ENCODE results near the gene CC2D1A. TPM values are rescaled to one million over a fixed set of nuclear protein-coding genes. Genes with fewer than 3 reads are reported as not detected.
A peak's percentile ranks its signal among the peaks of the same experiment; 100 is the strongest.

Gene CC2D1A
- total and polyA plus RNA-seq, 4 donors, result 7.4 to 12.0 (median 9.9) TPM

DNA sequence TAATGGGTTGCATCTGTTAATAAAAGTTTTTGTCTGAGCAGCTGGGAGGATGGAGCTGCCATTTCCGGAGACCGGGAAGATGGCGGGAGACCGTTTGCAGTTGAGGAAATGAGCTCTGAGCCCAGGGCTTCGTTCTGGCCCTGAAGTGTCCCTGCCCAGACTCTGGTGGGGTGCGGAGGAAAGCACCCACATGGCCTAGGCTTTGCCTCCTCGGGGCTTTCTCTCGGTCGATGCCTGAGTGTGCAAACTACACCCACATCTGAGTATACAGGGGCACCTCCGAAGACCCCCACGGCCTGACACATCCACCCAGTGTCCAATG is 44.6 kb upstream of the CC2D1A start:
- peak overlapping the region in 1 of 3 donors; percentile 42 for H3K4me3 ChIP-seq (ENCODE audit: low read depth in 1 of 3, low read length in 3 of 3)
- peak overlapping the region; percentile 28 to 74 for H3K9ac ChIP-seq (ENCODE audit: low read depth in 1 of 2, low read length in 2 of 2)
- no peak for TF ChIP-seq NR2F2 (IDR thresholded peaks at IDR 0.05)
- no peak for TF ChIP-seq HNF4A (conservative IDR thresholded peaks at IDR 0.05)
- no peak for TF ChIP-seq FOXA1 (IDR thresholded peaks at IDR 0.05)
- peak; percentile 36 for TF ChIP-seq YY1 (IDR thresholded peaks at IDR 0.05)
- TF ChIP-seq EGR1 (IDR thresholded peaks at IDR 0.05; ENCODE audit: low read depth in 2 of 2), result no peak
- TF ChIP-seq TAF1 (conservative IDR thresholded peaks at IDR 0.05), result no peak
- TF ChIP-seq, protein P1, sequence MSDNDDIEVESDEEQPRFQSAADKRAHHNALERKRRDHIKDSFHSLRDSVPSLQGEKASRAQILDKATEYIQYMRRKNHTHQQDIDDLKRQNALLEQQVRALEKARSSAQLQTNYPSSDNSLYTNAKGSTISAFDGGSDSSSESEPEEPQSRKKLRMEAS (IDR thresholded peaks at IDR 0.05), result no peak
- H3K27ac ChIP-seq (ENCODE audit: low read depth in 1 of 2, low read length in 2 of 2), result peak overlapping the region; percentile 78 to 89
- WGBS, result 52% methylated on average over 11 of the region's 11 CpGs
- H3K36me3 ChIP-seq (ENCODE audit: control insufficient read depth in 4 of 4, insufficient read depth in 3 of 4, low read depth in 1 of 4, low read length in 3 of 4), result peaks cover 0 to 1% (median 0%) of the 10 kb centered on the region in 4 donors
- no peaks in the 10 kb centered on the region for H3K9me3 ChIP-seq (ENCODE audit: control insufficient read depth in 4 of 4, low read length in 3 of 4)
- H3K4me1 ChIP-seq (ENCODE audit: control insufficient read depth in 4 of 4, insufficient read depth in 4 of 4, low read length in 3 of 4), result peaks cover 5 to 14% (median 9%) of the 10 kb centered on the region in 4 donors
- H3K27me3 ChIP-seq (ENCODE audit: control insufficient read depth in 4 of 4, insufficient read depth in 4 of 4, low read length in 3 of 4), result peaks cover 0 to 5% (median 0%) of the 10 kb centered on the region in 4 donors
- no peak for DNase-seq (ENCODE audit: low spot score)

DNA sequence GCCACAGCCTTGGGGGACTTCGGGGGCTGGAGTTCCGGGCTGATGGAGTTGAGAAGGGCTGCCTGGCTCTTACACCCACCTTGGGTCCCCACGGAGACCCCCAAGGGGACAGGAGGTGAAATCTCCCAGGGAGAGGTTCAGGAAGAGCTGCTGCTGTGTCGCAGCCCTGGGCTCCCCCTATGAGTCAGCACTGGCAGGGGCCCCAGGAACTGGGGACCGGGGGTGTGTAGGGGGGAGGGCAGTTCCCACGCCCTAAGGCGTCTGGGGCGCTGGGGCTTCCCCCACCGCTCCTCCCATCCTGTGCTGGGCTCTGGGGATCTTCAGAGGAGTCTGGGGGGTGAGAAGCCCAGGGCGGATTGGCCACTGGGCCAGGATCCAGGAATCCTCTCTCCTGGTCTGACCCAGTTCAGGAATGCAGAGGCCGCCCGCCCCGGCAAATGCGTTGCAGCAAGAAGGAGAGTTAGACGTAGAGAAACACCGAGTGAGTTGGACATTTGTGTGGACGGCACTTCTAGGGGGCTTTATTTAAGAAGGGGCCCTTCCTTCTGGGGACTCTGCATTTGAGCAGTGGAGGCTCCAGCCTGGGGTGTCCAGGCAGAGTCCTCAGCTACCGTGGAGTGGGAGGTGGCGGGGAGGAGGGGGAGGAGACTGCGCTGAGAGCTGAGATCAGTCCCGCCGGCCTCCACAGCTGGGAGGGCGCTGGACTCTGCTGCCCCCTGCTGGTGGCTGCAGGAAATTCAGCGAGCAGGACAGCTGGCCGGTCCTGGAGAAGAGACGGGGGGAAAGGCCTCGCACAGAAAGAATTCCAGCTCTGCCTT is 44.1 kb upstream of the CC2D1A start:
- Histone ChIP-seq H3K9ac (ENCODE audit: low read depth in 1 of 2, low read length in 2 of 2) (peak overlapping the region; percentile 61 to 74), H3K27ac (ENCODE audit: low read depth in 1 of 2, low read length in 2 of 2) (peak overlapping the region; percentile 78 to 89), H3K4me3 (ENCODE audit: low read depth in 1 of 3, low read length in 3 of 3) (peak overlapping the region; percentile 15 to 42 (median 41)), H3K27me3 (ENCODE audit: control insufficient read depth in 4 of 4, insufficient read depth in 4 of 4, low read length in 3 of 4) (peaks cover 0 to 5% (median 0%) of the 10 kb centered on the region in 4 donors), H3K36me3 (ENCODE audit: control insufficient read depth in 4 of 4, insufficient read depth in 3 of 4, low read depth in 1 of 4, low read length in 3 of 4) (peaks cover 0 to 1% (median 0%) of the 10 kb centered on the region in 4 donors), H3K4me1 (ENCODE audit: control insufficient read depth in 4 of 4, insufficient read depth in 4 of 4, low read length in 3 of 4) (peaks cover 5 to 14% (median 9%) of the 10 kb centered on the region in 4 donors), H3K9me3 (ENCODE audit: control insufficient read depth in 4 of 4, low read length in 3 of 4) (no peaks in the 10 kb centered on the region)
- no peak for TF ChIP-seq FOXA2 (IDR thresholded peaks at IDR 0.05)
- TF ChIP-seq, protein P1 (IDR thresholded peaks at IDR 0.05), result no peak
- TF ChIP-seq FOXA1 (IDR thresholded peaks at IDR 0.05), result no peak
- TF ChIP-seq YY1 (IDR thresholded peaks at IDR 0.05), result no peak
- TF ChIP-seq, protein P2, sequence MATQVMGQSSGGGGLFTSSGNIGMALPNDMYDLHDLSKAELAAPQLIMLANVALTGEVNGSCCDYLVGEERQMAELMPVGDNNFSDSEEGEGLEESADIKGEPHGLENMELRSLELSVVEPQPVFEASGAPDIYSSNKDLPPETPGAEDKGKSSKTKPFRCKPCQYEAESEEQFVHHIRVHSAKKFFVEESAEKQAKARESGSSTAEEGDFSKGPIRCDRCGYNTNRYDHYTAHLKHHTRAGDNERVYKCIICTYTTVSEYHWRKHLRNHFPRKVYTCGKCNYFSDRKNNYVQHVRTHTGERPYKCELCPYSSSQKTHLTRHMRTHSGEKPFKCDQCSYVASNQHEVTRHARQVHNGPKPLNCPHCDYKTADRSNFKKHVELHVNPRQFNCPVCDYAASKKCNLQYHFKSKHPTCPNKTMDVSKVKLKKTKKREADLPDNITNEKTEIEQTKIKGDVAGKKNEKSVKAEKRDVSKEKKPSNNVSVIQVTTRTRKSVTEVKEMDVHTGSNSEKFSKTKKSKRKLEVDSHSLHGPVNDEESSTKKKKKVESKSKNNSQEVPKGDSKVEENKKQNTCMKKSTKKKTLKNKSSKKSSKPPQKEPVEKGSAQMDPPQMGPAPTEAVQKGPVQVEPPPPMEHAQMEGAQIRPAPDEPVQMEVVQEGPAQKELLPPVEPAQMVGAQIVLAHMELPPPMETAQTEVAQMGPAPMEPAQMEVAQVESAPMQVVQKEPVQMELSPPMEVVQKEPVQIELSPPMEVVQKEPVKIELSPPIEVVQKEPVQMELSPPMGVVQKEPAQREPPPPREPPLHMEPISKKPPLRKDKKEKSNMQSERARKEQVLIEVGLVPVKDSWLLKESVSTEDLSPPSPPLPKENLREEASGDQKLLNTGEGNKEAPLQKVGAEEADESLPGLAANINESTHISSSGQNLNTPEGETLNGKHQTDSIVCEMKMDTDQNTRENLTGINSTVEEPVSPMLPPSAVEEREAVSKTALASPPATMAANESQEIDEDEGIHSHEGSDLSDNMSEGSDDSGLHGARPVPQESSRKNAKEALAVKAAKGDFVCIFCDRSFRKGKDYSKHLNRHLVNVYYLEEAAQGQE (IDR thresholded peaks at IDR 0.05), result no peak
- peak; percentile 65 to 74 for TF ChIP-seq JUND (IDR thresholded peaks at IDR 0.05)
- no peak for TF ChIP-seq HNF4A (conservative IDR thresholded peaks at IDR 0.05)
- TF ChIP-seq, protein P3, sequence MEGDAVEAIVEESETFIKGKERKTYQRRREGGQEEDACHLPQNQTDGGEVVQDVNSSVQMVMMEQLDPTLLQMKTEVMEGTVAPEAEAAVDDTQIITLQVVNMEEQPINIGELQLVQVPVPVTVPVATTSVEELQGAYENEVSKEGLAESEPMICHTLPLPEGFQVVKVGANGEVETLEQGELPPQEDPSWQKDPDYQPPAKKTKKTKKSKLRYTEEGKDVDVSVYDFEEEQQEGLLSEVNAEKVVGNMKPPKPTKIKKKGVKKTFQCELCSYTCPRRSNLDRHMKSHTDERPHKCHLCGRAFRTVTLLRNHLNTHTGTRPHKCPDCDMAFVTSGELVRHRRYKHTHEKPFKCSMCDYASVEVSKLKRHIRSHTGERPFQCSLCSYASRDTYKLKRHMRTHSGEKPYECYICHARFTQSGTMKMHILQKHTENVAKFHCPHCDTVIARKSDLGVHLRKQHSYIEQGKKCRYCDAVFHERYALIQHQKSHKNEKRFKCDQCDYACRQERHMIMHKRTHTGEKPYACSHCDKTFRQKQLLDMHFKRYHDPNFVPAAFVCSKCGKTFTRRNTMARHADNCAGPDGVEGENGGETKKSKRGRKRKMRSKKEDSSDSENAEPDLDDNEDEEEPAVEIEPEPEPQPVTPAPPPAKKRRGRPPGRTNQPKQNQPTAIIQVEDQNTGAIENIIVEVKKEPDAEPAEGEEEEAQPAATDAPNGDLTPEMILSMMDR (IDR thresholded peaks at IDR 0.05; ENCODE audit: low read depth, low read length, missing input control), result peak; percentile 99
- TF ChIP-seq RAD21 (IDR thresholded peaks at IDR 0.05), result peak; percentile 92 to 93
- peak in 1 of 2 donors; percentile 48 for TF ChIP-seq RXRA (IDR thresholded peaks at IDR 0.05)
- peak; percentile 60 for TF ChIP-seq SP1 (IDR thresholded peaks at IDR 0.05)
- TF ChIP-seq GABPA (IDR thresholded peaks at IDR 0.05 in 1 of 2, conservative IDR thresholded peaks at IDR 0.05 in 1 of 2), result no peak
- TF ChIP-seq NR2F2 (IDR thresholded peaks at IDR 0.05), result peak; percentile 78
- TF ChIP-seq, protein P4, sequence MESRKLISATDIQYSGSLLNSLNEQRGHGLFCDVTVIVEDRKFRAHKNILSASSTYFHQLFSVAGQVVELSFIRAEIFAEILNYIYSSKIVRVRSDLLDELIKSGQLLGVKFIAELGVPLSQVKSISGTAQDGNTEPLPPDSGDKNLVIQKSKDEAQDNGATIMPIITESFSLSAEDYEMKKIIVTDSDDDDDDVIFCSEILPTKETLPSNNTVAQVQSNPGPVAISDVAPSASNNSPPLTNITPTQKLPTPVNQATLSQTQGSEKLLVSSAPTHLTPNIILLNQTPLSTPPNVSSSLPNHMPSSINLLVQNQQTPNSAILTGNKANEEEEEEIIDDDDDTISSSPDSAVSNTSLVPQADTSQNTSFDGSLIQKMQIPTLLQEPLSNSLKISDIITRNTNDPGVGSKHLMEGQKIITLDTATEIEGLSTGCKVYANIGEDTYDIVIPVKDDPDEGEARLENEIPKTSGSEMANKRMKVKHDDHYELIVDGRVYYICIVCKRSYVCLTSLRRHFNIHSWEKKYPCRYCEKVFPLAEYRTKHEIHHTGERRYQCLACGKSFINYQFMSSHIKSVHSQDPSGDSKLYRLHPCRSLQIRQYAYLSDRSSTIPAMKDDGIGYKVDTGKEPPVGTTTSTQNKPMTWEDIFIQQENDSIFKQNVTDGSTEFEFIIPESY (IDR thresholded peaks at IDR 0.05), result no peak
- no peak for TF ChIP-seq EGR1 (IDR thresholded peaks at IDR 0.05; ENCODE audit: low read depth in 2 of 2)
- TF ChIP-seq, protein P5, sequence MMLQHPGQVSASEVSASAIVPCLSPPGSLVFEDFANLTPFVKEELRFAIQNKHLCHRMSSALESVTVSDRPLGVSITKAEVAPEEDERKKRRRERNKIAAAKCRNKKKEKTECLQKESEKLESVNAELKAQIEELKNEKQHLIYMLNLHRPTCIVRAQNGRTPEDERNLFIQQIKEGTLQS (IDR thresholded peaks at IDR 0.05), result no peak
- TF ChIP-seq TAF1 (conservative IDR thresholded peaks at IDR 0.05), result no peak
- TF ChIP-seq HNF4G (IDR thresholded peaks at IDR 0.05), result no peak
- WGBS, result 8% methylated on average over 27 of the region's 27 CpGs
- DNase-seq (ENCODE audit: low spot score), result peak; percentile 95

All from liver (tissue), 9 donors.